WTC11 (cell line): ENCODE data around the gene HSPA12A.

ENCODE experiments used
- EMX1 ChIP-seq: fragments of 250-450 bp; sonication (Bioruptor Pico); IDR thresholded peaks from 2 replicates; pipeline ENCODE4 v1.8.0; 2021; ENCODE audit warnings: mild to moderate bottlenecking
- IRF2 ChIP-seq: sonication (generic); formaldehyde crosslinking; IDR thresholded peaks from 2 replicates; pipeline ENCODE4 v1.8.0; 2022; ENCODE audit warnings: low read depth, missing genetic modification reagents, borderline replicate concordance
- RELA ChIP-seq: sonication (generic); formaldehyde crosslinking; IDR thresholded peaks from 2 replicates; pipeline ENCODE4 v1.8.1; 2022; ENCODE audit warnings: missing genetic modification reagents, mild to moderate bottlenecking, borderline replicate concordance
- ZNF232 ChIP-seq: sonication (generic); formaldehyde crosslinking; IDR thresholded peaks from 2 replicates; pipeline ENCODE4 v1.8.0; 2022; ENCODE audit warnings: mild to moderate bottlenecking, missing genetic modification reagents
- TF ChIP-seq, protein P1 (sequence below): fragments of 200-600 bp; IDR thresholded peaks from 2 replicates; pipeline ENCODE4 v1.8.0; 2022; ENCODE audit warnings: antibody characterized with exemption
- TF ChIP-seq, protein P2 (sequence below): sonication (generic); formaldehyde crosslinking; IDR thresholded peaks from 2 replicates; pipeline ENCODE4 v1.8.1; 2022; ENCODE audit warnings: low read depth, missing genetic modification reagents, borderline replicate concordance
- TF ChIP-seq, protein P3 (sequence below): sonication (generic); formaldehyde crosslinking; conservative IDR thresholded peaks from 2 replicates; pipeline ENCODE4 v1.8.1; 2023; ENCODE audit warnings: mild to moderate bottlenecking, low read depth, missing genetic modification reagents, moderate library complexity
- TF ChIP-seq, protein P4 (sequence below): sonication (generic); formaldehyde crosslinking; IDR thresholded peaks from 2 replicates; pipeline ENCODE4 v1.8.0; 2022; ENCODE audit warnings: mild to moderate bottlenecking, missing genetic modification reagents
- TF ChIP-seq, protein P5 (sequence below): sonication (generic); formaldehyde crosslinking; IDR thresholded peaks from 2 replicates; pipeline ENCODE4 v1.8.0; 2022; ENCODE audit warnings: mild to moderate bottlenecking, missing genetic modification reagents
- TF ChIP-seq, protein P6 (sequence below): sonication (generic); formaldehyde crosslinking; IDR thresholded peaks from 2 replicates; pipeline ENCODE4 v1.8.0; 2022; ENCODE audit warnings: mild to moderate bottlenecking, missing genetic modification reagents

DNA sequence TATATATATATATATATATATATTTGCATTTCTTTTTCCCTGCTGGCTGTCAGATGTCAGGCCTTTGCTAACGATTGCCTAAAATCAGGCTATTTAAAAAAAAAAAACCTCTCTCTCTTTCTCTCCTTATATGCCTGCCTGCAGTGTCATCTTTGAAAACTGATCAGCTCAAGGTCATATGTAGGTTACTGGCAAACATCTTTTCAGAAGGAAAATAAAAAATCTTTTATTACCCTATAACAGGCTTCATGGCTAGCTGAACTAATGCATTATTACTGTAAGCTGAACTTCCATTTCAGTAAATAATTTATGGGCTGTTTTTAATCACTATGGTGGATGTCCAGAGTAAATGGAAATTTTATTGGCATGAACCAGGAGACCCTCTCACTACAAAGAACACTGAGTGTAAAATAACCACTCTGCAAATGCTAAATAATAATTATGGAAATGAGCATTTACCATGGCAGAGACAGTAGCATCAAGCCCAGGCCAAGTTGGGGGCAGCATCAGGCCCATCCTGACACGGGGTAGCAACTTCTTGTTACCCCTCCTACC lies 29.3 kb downstream of the HSPA12A start:
- TF ChIP-seq, protein P1, sequence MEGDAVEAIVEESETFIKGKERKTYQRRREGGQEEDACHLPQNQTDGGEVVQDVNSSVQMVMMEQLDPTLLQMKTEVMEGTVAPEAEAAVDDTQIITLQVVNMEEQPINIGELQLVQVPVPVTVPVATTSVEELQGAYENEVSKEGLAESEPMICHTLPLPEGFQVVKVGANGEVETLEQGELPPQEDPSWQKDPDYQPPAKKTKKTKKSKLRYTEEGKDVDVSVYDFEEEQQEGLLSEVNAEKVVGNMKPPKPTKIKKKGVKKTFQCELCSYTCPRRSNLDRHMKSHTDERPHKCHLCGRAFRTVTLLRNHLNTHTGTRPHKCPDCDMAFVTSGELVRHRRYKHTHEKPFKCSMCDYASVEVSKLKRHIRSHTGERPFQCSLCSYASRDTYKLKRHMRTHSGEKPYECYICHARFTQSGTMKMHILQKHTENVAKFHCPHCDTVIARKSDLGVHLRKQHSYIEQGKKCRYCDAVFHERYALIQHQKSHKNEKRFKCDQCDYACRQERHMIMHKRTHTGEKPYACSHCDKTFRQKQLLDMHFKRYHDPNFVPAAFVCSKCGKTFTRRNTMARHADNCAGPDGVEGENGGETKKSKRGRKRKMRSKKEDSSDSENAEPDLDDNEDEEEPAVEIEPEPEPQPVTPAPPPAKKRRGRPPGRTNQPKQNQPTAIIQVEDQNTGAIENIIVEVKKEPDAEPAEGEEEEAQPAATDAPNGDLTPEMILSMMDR = no peak
- TF ChIP-seq, protein P2, sequence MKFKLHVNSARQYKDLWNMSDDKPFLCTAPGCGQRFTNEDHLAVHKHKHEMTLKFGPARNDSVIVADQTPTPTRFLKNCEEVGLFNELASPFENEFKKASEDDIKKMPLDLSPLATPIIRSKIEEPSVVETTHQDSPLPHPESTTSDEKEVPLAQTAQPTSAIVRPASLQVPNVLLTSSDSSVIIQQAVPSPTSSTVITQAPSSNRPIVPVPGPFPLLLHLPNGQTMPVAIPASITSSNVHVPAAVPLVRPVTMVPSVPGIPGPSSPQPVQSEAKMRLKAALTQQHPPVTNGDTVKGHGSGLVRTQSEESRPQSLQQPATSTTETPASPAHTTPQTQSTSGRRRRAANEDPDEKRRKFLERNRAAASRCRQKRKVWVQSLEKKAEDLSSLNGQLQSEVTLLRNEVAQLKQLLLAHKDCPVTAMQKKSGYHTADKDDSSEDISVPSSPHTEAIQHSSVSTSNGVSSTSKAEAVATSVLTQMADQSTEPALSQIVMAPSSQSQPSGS (CRISPR knock-in tag) = no peak
- TF ChIP-seq, protein P3, sequence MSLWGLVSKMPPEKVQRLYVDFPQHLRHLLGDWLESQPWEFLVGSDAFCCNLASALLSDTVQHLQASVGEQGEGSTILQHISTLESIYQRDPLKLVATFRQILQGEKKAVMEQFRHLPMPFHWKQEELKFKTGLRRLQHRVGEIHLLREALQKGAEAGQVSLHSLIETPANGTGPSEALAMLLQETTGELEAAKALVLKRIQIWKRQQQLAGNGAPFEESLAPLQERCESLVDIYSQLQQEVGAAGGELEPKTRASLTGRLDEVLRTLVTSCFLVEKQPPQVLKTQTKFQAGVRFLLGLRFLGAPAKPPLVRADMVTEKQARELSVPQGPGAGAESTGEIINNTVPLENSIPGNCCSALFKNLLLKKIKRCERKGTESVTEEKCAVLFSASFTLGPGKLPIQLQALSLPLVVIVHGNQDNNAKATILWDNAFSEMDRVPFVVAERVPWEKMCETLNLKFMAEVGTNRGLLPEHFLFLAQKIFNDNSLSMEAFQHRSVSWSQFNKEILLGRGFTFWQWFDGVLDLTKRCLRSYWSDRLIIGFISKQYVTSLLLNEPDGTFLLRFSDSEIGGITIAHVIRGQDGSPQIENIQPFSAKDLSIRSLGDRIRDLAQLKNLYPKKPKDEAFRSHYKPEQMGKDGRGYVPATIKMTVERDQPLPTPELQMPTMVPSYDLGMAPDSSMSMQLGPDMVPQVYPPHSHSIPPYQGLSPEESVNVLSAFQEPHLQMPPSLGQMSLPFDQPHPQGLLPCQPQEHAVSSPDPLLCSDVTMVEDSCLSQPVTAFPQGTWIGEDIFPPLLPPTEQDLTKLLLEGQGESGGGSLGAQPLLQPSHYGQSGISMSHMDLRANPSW (CRISPR knock-in tag) = no peak
- TF ChIP-seq, protein P4, sequence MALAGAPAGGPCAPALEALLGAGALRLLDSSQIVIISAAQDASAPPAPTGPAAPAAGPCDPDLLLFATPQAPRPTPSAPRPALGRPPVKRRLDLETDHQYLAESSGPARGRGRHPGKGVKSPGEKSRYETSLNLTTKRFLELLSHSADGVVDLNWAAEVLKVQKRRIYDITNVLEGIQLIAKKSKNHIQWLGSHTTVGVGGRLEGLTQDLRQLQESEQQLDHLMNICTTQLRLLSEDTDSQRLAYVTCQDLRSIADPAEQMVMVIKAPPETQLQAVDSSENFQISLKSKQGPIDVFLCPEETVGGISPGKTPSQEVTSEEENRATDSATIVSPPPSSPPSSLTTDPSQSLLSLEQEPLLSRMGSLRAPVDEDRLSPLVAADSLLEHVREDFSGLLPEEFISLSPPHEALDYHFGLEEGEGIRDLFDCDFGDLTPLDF = no peak
- TF ChIP-seq EMX1 (no peak), IRF2 (CRISPR knock-in tag) (no peak), RELA (CRISPR knock-in tag) (no peak), ZNF232 (CRISPR knock-in tag) (no peak)
- TF ChIP-seq, protein P5, sequence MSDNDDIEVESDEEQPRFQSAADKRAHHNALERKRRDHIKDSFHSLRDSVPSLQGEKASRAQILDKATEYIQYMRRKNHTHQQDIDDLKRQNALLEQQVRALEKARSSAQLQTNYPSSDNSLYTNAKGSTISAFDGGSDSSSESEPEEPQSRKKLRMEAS (CRISPR knock-in tag) = no peak
- TF ChIP-seq, protein P6, sequence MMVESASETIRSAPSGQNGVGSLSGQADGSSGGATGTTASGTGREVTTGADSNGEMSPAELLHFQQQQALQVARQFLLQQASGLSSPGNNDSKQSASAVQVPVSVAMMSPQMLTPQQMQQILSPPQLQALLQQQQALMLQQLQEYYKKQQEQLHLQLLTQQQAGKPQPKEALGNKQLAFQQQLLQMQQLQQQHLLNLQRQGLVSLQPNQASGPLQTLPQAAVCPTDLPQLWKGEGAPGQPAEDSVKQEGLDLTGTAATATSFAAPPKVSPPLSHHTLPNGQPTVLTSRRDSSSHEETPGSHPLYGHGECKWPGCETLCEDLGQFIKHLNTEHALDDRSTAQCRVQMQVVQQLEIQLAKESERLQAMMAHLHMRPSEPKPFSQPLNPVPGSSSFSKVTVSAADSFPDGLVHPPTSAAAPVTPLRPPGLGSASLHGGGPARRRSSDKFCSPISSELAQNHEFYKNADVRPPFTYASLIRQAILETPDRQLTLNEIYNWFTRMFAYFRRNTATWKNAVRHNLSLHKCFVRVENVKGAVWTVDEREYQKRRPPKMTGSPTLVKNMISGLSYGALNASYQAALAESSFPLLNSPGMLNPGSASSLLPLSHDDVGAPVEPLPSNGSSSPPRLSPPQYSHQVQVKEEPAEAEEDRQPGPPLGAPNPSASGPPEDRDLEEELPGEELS (CRISPR knock-in tag) = no peak
